ENCODE results near the gene PCBP3. TPM values are rescaled to one million over a fixed set of nuclear protein-coding genes. Genes with fewer than 3 reads are reported as not detected.

PCBP3 gene
- total RNA-seq, 1 experiment from 2014 or later: 10.9 TPM

DNA sequence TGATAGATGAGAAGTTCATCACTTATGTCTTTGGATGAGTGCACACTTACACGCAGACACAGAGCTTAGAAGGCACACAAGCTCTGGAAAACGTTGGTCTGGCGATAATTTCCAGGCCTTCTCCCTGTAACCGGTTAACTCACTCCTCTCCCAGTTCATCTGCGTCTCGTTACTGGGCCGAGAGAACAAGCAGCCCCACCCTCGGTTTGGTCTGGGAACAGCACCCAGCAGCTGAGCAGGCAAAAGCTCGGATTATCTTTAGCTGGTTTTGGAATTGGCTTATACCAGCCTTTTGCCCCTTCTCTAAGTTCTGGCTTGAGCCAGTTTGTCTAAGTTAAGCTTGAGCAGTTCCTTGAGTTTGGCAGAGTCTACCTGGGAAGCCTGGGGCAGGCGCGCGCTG lies 310.7 kb downstream of the PCBP3 start:
- Histone ChIP-seq H3K79me2 (ENCODE audit: insufficient read depth, low read length) (no peaks in the 10 kb centered on the region), H4K91ac (ENCODE audit: insufficient read length, low read depth, low read length) (no peak overlapping the region), H3K9ac (ENCODE audit: extremely low read depth, insufficient read length, low read length) (no peak overlapping the region), H2AFZ (ENCODE audit: low read length) (no peak overlapping the region), H3K27me3 (ENCODE audit: insufficient read depth, low read length) (no peaks in the 10 kb centered on the region), H3K4ac (ENCODE audit: low read depth, low read length) (no peak overlapping the region), H2BK12ac (ENCODE audit: insufficient read length, low read depth, low read length) (no peak overlapping the region), H3K14ac (ENCODE audit: insufficient read depth, low read length) (no peak overlapping the region), H3K4me2 (ENCODE audit: insufficient read depth, insufficient read length, low read length) (no peak overlapping the region), H3K23me2 (ENCODE audit: insufficient read length, low read depth, low read length, poor library complexity, severe bottlenecking) (no peaks in the 10 kb centered on the region), H4K5ac (ENCODE audit: insufficient read length, low read depth, low read length) (no peak overlapping the region), H3K4me1 (ENCODE audit: insufficient read depth, low read length) (no peaks in the 10 kb centered on the region), H2BK15ac (ENCODE audit: low read depth, low read length) (no peak overlapping the region), H3K56ac (ENCODE audit: insufficient read length, low read depth, low read length) (no peak overlapping the region), H3T11ph (ENCODE audit: low read length) (no peak overlapping the region), H2BK120ac (ENCODE audit: low read depth, low read length, poor library complexity, severe bottlenecking) (no peak overlapping the region), H3K27ac (ENCODE audit: insufficient read length, low read depth, low read length) (no peak overlapping the region), H3K18ac (ENCODE audit: insufficient read length, low read depth, low read length) (no peak overlapping the region), H4K8ac (replicated peaks; ENCODE audit: insufficient read length, low read depth, low read length) (no peak overlapping the region), H2BK20ac (ENCODE audit: low read depth, low read length, poor library complexity, severe bottlenecking) (no peak overlapping the region), H2BK5ac (ENCODE audit: insufficient read length, low read length) (no peak overlapping the region), H3K23ac (ENCODE audit: insufficient read length, low read depth, low read length) (no peak overlapping the region), H3K79me1 (ENCODE audit: insufficient read depth, low read depth, low read length, poor library complexity, severe bottlenecking) (no peaks in the 10 kb centered on the region), H2AK5ac (ENCODE audit: insufficient read length, low read length) (no peak overlapping the region), H4K20me1 (ENCODE audit: control insufficient read depth, insufficient read depth, insufficient read length) (no peaks in the 10 kb centered on the region), H3K9me3 (ENCODE audit: control insufficient read depth, low read depth, low read length) (no peaks in the 10 kb centered on the region)
- Mint-ChIP-seq H3K36me3 (ENCODE audit: insufficient read depth in 1 of 3, low read depth in 3 of 3) (peaks cover 0 to 3% (median 0%) of the 10 kb centered on the region in 3 experiments; a peak in 2 of 7 replicates), H3K27ac (no peak overlapping the region), H3K27me3 (ENCODE audit: low read depth) (peaks cover 38% of the 10 kb centered on the region), H3K4me3 (no peak overlapping the region), H3K4me1 (peaks cover 11 to 14% of the 10 kb centered on the region in 2 experiments), H3K9me3 (peaks cover 9 to 15% of the 10 kb centered on the region in 2 experiments)
- no CpG with 5 or more reads among the region's 12 CpGs for WGBS (ENCODE audit: extremely low coverage, insufficient read length, low lambda C conversion rate)
- TF ChIP-seq, protein P1, sequence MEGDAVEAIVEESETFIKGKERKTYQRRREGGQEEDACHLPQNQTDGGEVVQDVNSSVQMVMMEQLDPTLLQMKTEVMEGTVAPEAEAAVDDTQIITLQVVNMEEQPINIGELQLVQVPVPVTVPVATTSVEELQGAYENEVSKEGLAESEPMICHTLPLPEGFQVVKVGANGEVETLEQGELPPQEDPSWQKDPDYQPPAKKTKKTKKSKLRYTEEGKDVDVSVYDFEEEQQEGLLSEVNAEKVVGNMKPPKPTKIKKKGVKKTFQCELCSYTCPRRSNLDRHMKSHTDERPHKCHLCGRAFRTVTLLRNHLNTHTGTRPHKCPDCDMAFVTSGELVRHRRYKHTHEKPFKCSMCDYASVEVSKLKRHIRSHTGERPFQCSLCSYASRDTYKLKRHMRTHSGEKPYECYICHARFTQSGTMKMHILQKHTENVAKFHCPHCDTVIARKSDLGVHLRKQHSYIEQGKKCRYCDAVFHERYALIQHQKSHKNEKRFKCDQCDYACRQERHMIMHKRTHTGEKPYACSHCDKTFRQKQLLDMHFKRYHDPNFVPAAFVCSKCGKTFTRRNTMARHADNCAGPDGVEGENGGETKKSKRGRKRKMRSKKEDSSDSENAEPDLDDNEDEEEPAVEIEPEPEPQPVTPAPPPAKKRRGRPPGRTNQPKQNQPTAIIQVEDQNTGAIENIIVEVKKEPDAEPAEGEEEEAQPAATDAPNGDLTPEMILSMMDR (conservative IDR thresholded peaks at IDR 0.05): peak; percentile 40; the same call in 2 of the 3 replicates
- peak; percentile 61 for DNase-seq
